Mononuclear cell (primary cell): Measurements from ENCODE around the gene PIGU. TPM values are rescaled to one million over a fixed set of nuclear protein-coding genes. Genes with fewer than 3 reads are reported as not detected.
"Not testable (repeated sequence)": the region's sequence is repeated elsewhere in the genome, so short reads cannot be mapped to it uniquely, and the experiment has no call there.

Source experiments
- H3K27me3 ChIP-seq: 2 replicates; pipeline ENCODE4 v1.6.0; 2011; ENCODE audit warnings: low read length, control low read depth; ENCODE audit not compliant: insufficient read depth
- H3K4me1 ChIP-seq: 2 replicates; pipeline ENCODE4 v1.5.1; 2011; ENCODE audit warnings: mild to moderate bottlenecking, low read length, control low read depth; ENCODE audit not compliant: insufficient read depth
- H3K4me3 ChIP-seq: 2 replicates; pipeline ENCODE4 v1.5.1; 2011; ENCODE audit warnings: mild to moderate bottlenecking, low read length, moderate library complexity
- H3K9me3 ChIP-seq: 2 replicates; pipeline ENCODE4 v1.5.1; 2011; ENCODE audit warnings: low read depth, mild to moderate bottlenecking, control low read depth, low read length
- total RNA-seq: library from RNA; depleted of rRNA; stranded (reverse); fragments of >200 nt; gene quantifications from one replicate; pipeline ENCODE4 v1.2.3, GENCODE V29; 2012

The PIGU gene
- total RNA-seq, 1 donor = 4.3 TPM

DNA sequence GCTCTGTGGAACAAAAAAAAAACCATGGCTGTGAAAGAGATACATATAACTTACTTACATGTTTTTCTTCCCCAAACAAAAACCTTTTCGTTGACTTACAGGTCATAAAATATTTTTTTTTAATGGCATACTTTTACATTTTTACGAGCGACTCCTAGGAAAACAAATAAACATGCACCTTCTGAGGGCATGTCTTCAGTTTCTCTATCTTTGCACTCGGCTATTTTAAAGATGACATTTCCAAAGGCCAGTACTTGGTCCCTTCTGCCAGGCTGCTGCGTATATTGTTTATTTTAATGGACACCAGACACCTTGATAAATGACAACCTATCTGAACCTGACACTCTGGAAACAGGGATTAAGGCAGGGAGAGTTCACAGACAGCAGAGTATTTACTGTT lies 49.4 kb downstream of the PIGU start:
- Histone ChIP-seq H3K27me3 (no peaks in the 10 kb centered on the region), H3K9me3 (no peaks in the 10 kb centered on the region), H3K4me1 (peaks cover 13% of the 10 kb centered on the region), H3K4me3 (no peak overlapping the region)

DNA sequence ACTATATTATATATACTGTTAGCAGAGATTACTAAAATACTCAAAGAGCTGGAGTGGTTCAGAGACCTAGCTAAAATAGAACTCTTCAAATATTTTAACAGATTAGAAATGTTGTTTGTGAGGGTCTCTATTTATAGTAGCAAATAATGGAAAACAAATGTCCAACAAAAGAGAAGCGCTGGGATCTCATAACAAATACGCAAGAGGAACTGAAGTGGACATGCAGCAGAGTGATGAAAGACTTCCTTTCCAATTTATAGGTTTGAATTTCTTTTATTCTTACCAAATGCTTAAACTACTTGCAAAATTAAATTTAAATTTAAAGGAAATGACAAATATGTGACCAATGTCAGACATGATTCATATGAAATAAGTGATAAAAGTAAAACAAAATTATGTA lies 49.9 kb downstream of the PIGU start:
- no peak overlapping the region for H3K4me3 ChIP-seq
- H3K4me1 ChIP-seq = peaks cover 15% of the 10 kb centered on the region
- H3K9me3 ChIP-seq = no peaks in the 10 kb centered on the region
- no peaks in the 10 kb centered on the region for H3K27me3 ChIP-seq

DNA sequence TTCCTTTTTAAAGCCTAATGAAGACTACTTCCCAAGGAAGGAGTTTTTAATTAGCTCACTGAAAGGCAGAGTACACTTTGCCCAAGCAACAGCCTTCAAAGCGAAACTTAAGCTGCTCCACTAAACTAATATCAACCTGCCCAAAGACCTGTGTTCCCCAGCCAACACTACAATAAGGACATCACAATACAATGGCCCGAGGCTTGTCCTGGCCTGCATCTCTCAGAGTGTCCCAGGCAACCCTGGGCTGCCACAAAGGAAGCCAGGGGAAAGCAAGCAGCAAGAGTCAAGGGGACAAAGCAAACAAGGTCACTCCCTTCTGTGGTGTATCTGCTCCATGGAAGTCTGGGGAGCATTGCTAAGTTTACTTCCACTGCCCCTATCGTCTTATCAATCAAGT lies 52.3 kb downstream of the PIGU start:
- no peaks in the 10 kb centered on the region for H3K9me3 ChIP-seq
- H3K27me3 ChIP-seq = no peaks in the 10 kb centered on the region
- no peak overlapping the region for H3K4me3 ChIP-seq
- H3K4me1 ChIP-seq = peaks cover 15% of the 10 kb centered on the region

- Histone ChIP-seq H3K9me3 (no peaks in the 10 kb centered on the region), H3K4me1 (peaks cover 22% of the 10 kb centered on the region), H3K4me3 (no peak overlapping the region), H3K27me3 (no peaks in the 10 kb centered on the region)
Measured at GRCh38 chr20:34622821-34623451, 54.0 kb downstream of the PIGU start.

- H3K4me3 ChIP-seq = no peak overlapping the region
- H3K4me1 ChIP-seq = peaks cover 22% of the 10 kb centered on the region
- H3K9me3 ChIP-seq = no peaks in the 10 kb centered on the region
Measured at GRCh38 chr20:34621383-34622367, 55.2 kb downstream of the PIGU start.

GRCh38 chr20:34621036-34621343 lies 55.9 kb downstream of the PIGU start:
- Histone ChIP-seq H3K9me3 (no peaks in the 10 kb centered on the region), H3K4me3 (no peak overlapping the region), H3K4me1 (peaks cover 22% of the 10 kb centered on the region), H3K27me3 (no peaks in the 10 kb centered on the region)

More at GRCh38 chr20:34621383-34622367, 55.2 kb downstream of the PIGU start:
- no peaks in the 10 kb centered on the region for H3K27me3 ChIP-seq

DNA sequence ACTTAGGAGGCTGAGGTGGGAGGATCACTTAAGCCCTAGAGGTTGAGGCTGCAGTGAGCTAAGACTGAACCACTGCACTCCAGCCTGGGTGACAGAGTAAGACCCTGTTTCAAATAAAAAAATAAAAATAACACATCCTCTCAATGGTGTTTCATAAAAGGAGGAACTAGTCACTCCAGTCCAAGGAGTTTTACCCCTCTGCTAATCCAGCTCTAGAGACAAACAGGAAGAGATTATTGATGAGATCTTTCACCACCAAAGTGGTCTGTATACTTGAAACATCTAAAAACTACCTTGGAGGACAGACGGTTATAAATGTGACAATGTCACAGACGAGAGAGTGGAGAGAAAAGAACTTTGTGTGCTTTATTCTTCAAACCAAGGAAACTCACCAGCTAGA lies 58.2 kb downstream of the PIGU start:
- Histone ChIP-seq H3K9me3 (no peaks in the 10 kb centered on the region), H3K27me3 (no peaks in the 10 kb centered on the region), H3K4me3 (no peak overlapping the region), H3K4me1 (peaks cover 21% of the 10 kb centered on the region)

DNA sequence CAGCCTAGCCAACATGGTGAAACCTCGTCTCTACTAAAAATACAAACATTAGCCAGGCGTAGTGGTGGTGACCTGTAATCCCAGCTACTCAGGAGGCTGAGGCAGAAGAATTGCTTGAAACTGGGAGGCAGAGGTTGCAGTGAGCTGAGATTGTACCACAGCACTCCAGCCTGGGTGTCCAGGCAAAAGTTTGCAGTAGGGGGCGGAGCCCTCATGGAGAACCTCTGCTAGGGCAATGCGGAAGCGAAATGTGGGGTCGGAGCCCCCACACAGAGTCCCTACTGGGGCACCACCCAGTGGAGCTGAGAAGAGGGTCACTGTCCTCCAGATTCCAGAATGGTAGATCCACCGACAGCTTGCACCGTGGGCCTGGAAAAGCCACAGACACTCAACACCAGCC lies 60.0 kb downstream of the PIGU start:
- H3K9me3 ChIP-seq, H3K4me3 ChIP-seq, H3K4me1 ChIP-seq, H3K27me3 ChIP-seq: not testable (repeated sequence)

DNA sequence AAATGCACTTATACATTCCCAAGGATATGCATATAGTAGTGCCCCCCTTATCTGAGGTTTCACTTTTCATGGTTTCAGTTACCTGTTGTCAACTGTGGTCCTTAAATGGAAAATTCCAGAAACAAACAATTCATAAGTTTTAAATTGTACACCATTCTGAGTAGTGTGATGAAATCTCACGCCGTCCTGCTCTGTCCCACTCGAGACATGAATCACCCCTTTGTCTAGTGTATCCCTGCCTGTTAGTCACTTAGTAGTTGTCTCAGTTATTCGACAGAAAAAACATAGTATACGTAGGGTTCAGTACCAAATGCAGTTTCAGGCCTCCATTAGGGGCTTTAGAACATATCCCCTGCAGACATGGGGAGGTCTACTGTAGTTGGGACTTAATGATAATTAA lies 61.4 kb downstream of the PIGU start:
- H3K27me3 ChIP-seq = no peaks in the 10 kb centered on the region
- no peak overlapping the region for H3K4me3 ChIP-seq
- H3K9me3 ChIP-seq = no peaks in the 10 kb centered on the region
- peaks cover 7% of the 10 kb centered on the region for H3K4me1 ChIP-seq

GRCh38 chr20:34611976-34612375 lies 64.9 kb downstream of the PIGU start:
- not testable (repeated sequence) for H3K4me1 ChIP-seq, H3K27me3 ChIP-seq, H3K9me3 ChIP-seq, H3K4me3 ChIP-seq

DNA sequence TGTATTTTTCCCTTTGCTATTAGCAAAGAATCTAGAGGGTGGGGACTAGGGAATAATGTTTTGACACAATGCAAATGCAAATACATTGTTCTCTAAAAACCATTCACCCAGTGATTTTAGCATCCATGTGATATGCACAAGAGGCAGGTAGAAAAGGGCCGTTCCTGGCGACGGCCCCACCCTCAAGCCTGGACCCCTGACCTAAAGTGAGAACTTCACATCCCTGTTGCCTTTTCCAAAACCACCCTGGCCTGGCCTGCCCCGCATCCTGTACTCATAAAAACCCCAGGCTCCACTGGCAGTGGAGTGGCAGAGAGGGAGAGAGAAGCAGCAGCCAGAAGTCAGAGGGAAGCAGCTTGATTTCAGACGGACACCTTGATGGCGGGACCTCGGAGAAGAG lies 69.8 kb downstream of the PIGU start:
- peaks cover 6% of the 10 kb centered on the region for H3K4me1 ChIP-seq
- no peak overlapping the region for H3K4me3 ChIP-seq
- no peaks in the 10 kb centered on the region for H3K9me3 ChIP-seq
- no peaks in the 10 kb centered on the region for H3K27me3 ChIP-seq

- H3K27me3 ChIP-seq = no peaks in the 10 kb centered on the region
- H3K9me3 ChIP-seq = no peaks in the 10 kb centered on the region
- peaks cover 6% of the 10 kb centered on the region for H3K4me1 ChIP-seq
- H3K4me3 ChIP-seq = no peak overlapping the region
Measured at GRCh38 chr20:34604980-34605788, 71.7 kb downstream of the PIGU start.

GRCh38 chr20:34600892-34601653 lies 75.8 kb downstream of the PIGU start:
- Histone ChIP-seq H3K4me3 (no peak overlapping the region), H3K4me1 (no peaks in the 10 kb centered on the region), H3K27me3 (no peaks in the 10 kb centered on the region), H3K9me3 (no peaks in the 10 kb centered on the region)

GRCh38 chr20:34595377-34596184 lies 81.3 kb downstream of the PIGU start:
- no peaks in the 10 kb centered on the region for H3K9me3 ChIP-seq
- H3K4me3 ChIP-seq = no peak overlapping the region
- H3K27me3 ChIP-seq = no peaks in the 10 kb centered on the region
- no peaks in the 10 kb centered on the region for H3K4me1 ChIP-seq
